Nucleus accumbens (tissue), 56 donors: ENCODE measurements around the gene KAT8.

ENCODE experiments used
- DNase-seq, 56 donors: peaks; one replicate each; lab custom pipeline; 2025; lab: John Stamatoyannopoulos, UW

The KAT8 gene

DNA sequence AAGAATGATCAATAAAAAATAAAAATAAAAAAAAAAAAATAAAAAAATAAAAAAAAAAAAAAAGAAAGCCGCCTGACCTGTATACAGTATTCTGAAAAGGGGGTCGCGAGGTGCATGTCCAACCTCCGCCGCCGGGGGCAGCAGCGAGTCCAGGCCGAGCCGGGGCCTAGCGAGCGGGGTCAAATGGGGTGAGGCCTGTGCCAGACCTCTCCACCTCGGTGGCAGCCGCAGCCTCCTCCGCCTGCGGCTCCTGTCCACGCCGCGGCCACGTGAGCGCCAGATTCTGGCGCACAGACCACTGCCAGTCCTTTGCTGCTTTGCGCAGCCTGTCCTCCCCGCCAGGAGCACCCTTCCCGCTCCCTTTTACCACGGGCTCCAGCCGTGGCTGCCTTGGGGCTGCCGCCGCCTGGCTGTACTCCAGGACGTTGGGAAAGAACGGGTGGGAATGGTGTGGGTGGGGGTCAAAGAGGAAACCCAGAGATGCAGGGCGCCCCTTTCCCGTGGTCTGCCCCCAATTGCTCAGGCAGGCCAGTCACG, 11.7 kb upstream of the KAT8 start:
- peak in 46 of 56 donors; percentile 13 to 83 (median 56) for DNase-seq

DNA sequence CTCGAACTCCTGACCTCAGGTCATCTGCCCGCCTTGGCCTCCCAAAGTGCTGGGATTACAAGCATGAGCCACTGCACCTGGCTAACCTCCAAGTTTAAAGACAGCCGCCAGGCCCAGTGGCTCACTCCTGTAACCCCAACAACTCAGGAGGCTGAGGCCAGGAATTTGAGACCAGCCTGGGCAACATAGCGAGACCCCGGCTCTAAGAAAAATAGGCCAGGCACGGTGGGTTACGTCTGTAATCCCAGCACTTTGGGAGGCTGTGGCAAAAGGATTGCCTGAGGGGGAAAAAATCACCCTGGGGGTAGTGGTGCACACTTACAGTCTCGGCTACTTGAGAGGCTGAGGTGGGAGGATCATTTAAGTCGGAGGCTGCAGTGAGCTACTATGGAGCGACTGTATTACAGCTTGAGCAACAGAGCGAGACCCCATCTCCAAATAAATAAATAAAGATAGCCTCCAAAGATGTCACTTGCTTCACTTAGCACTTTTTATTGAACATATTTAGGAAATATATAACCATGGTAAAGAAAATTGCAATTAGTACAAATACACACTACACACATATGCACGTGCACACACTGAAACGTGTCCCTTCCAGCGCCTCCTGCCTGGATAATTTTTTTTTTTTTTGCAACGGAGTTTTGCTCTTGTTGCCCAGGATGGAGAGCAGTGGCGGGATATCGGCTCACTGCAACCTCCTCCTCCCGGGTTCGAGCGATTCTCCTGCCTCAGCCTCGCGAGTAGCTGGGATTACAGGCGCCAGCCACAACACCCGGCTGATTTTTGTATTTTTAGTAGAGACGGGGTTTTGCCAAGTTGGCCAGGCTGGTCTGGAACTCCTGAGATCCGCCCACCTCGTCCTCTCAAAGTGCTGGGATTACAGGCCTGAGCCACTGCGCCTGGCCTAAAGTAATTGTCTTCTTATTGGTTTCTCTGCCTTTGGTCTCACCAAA, 10.7 kb upstream of the KAT8 start:
- no peak for DNase-seq

DNA sequence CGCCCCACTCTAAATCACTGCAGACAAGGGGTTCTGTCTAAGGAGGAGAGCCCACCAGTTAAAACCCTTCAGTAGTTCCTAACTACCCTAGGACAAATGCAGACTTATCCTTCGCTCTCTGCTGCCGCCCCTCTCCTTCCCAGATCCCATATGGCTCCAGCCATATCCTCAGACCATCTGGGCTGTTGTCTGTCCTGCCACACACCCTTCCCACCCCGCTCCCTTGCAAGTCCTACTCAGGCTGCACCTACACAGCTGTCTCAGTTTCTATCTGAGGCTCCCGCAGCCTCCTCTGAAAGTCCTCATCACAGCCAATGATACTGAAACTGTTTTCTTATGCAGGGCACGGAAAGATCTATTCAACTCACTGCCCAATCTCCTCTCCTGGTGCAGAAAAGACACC, 10.0 kb upstream of the KAT8 start:
- DNase-seq = no peak

DNA sequence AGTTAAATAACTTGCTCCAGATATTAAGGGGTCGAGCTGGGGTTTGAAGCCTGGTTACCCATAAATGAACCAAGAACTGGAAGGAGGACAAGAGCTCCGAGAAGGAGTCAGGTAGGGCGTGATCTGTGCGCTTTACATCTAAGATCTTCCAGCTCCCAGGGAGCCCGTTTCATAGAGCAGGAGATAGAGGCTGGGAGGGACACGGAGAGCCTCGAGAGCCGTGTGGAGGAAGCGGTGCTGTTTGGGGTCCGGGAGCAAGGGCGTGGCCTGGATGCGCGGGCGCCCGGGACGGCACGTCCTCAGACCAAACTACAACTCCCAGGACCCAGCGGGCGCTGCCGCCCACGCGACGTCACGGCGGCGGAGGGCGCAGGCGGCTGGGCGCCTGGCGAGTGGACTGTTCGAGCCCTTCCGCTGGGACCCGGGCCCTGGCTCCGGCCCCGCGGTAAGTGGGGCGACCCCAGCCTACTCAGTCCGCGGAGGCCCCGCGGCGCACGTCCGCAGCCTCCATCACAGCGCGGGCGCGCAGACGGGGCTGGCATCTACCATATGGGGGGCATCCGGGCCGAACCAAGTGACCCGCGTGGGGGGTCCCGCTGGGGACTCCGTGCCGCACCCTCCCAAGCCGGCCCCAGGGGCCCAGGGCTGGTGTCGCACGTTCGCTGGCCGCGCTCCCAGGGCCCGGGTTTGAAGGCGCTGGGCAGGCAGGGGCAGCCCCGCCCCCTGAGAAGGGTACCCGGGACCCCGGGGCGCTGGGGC, 9.2 kb upstream of the KAT8 start, which contains the start of gene BCKDK:
BCKDK (plus strand) TSS at position 352 of the 759 bp plus-strand sequence. CDS start 838 bp downstream, outside the sequence.
- peak in 47 of 56 donors; percentile 17 to 83 (median 52) for DNase-seq

DNA sequence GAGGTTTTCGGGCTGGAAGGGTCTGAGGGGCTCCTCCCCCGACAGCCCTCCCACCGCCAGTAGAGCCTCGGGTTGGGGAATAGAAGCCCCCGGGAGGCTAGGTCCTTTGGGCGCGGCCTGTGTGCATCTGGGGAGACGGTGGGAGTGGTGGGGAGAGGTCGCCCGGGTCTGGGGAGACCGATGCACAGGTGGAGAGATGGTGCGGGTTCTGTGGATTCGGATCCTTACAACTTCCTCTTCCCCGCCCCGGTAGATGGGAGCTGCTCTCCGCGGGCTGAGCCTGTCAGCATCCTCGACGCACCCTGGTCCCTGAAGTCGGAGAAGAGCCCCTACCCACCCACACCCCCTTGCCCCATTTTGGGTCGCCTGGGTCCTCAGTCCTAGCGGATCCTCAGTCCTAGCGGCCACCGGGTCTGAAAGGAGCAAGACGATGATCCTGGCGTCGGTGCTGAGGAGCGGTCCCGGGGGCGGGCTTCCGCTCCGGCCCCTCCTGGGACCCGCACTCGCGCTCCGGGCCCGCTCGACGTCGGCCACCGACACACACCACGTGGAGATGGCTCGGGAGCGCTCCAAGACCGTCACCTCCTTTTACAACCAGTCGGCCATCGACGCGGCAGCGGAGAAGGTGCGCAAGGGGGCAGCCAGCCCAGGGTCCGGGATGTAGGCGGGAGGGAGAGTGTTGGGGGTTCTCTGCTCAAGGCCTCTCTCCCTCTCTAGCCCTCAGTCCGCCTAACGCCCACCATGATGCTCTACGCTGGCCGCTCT, 8.5 kb upstream of the KAT8 start:
- DNase-seq = peak in 1 of 56 donors; percentile 54

DNA sequence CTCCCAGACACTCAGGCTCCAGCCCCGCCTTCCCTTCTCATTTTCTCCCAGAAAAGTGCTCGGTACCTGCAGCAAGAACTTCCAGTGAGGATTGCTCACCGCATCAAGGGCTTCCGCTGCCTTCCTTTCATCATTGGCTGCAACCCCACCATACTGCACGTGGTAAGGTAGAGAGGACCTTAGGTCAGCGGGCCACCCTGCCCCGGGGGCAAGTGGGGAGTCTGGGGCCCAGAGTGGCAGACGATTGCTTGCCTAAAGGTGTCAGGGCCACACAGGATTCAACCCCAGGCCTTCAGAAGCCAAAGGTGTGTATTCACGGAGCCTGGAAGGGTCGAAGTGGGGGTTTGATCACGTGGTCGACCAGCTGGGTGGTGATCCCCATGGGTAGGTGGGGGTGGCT, 7.8 kb upstream of the KAT8 start:
- no peak for DNase-seq

DNA sequence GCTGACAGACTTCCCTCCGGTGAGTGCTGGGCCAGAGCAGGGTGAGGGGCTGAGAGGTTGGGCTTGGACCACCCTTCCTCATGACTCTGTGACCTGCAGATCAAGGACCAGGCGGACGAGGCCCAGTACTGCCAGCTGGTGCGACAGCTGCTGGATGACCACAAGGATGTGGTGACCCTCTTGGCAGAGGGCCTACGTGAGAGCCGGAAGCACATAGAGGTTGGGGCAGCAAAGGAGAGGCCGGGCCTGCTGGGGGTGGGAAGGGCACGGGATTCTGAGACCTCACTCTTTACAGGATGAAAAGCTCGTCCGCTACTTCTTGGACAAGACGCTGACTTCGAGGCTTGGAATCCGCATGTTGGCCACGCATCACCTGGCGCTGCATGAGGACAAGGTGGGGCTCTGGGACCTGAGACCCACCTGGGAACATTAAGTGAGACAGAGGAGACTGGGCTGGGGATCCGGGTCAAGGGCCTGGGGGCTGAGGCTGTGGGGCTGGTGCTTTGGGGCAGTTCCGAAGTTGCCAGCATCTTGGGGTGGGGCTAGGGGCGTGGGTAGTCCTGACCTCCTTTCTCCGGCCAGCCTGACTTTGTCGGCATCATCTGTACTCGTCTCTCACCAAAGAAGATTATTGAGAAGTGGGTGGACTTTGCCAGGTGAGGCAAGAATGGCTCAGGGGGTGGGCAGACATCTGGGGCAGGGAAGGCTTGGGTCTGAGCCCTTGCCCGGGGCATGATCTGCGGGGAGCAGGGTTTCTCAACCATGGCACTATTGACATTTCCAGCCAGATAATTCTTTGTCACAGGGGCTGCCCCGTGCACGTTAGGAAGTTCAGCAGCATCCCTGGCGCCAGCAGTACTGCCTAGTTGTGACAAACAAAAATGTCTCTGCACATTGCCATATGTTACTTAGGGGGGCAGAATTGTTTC, 7.1 kb upstream of the KAT8 start:
- no peak for DNase-seq

DNA sequence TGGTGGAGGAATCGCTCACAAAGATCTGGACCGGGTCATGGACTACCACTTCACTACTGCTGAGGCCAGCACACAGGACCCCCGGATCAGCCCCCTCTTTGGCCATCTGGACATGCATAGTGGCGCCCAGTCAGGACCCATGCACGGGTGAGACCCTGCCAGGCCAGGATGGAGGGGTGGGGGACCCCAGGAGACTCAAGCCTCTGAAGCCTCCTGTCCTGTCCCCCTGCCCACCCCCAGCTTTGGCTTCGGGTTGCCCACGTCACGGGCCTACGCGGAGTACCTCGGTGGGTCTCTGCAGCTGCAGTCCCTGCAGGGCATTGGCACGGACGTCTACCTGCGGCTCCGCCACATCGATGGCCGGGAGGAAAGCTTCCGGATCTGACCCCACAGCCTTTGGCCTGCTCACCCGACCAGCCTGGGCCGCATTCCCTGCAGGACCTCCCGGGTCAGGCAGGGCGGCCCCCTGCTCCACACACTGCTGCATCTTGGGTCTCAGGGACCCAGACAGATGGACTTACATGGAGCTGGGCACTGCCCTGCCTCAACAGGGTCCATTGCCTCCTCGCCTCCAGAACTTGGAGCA, 5.5 kb upstream of the KAT8 start:
- no peak for DNase-seq

DNA sequence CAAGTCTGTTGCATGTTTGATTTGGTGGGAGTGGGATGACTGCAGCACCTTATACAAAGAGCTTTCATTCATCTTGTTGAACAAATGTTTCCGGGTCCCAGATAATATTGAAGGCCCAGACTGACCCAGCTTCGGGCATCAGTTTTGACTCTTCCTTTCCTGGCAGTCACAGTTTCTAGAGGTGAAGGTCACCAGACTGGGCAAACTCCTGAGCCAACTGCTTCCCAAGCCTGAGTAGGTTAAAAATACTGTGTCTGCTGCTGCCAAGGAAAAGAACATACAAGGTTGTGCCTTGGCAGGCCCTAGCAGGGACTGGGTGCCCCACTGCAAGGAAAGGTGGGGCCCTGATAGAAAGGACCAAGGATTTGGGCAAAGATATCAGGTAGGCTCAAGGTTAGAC, 4.8 kb upstream of the KAT8 start:
- DNase-seq = no peak

DNA sequence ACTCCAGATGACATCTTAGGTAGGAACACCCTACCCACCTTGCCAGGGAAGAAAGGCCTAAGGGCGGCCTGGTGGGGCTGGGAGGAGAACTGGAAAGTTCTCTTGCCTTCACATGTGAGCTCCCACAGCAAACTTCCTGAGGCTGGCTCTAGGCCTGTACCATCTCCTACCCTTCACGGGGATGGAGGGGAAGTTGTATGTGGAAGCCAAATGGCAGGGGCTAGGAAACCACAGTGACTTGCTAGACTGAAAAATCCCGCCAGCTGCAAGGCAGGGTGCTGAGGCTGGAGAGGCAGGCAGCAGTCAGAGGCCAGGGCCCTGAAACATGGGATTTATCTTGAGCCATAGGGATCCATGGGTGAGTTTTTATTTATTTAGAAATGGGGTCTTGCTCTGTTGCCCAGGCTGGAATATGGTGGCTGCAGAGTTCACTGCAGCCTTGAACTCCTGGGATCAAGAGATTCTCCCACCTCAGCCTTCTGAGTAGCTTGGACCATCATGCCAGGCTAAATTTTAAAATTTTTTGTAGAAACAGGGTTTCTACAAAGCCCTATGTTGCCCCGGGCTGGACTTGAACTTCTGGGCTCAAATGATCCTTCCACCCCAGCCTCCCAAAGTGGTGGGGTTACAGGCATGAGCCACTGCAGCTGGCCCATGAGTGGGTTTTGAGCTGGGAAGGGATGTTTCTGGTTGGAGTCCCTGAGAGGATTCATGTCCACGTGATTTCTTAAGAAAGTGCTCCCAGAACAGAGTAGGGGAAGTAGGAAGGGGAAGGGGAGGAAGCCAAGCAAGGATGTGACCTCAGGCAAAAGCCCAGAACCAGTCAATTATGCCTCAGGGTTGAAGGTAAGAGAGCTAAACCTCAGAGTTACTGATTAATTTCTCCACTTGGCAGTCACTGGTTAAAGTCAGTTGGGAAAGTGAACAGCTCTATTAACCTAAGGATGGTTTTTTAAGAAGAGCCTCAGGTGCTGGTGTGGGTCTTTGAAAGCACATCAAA, 4.0 kb upstream of the KAT8 start:
- no peak for DNase-seq

DNA sequence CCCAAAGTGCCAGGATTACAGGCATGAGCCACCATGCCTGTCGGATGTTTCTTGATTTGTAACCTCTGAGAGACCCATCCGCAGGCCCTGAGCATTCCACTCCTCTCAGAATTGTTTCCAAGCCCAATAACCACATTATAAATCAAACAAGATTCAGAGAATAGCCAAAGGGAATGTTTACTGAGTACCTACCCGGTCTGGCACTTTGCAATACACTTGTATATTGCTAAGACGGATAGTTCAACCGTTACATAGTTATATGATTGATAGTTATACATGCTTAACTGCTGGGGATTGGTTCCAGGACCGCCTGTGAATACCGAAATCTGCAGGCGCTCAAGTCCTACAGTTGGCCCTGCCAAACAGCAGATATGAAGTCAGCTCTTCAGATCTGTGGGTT, 3.0 kb upstream of the KAT8 start:
- no peak for DNase-seq

DNA sequence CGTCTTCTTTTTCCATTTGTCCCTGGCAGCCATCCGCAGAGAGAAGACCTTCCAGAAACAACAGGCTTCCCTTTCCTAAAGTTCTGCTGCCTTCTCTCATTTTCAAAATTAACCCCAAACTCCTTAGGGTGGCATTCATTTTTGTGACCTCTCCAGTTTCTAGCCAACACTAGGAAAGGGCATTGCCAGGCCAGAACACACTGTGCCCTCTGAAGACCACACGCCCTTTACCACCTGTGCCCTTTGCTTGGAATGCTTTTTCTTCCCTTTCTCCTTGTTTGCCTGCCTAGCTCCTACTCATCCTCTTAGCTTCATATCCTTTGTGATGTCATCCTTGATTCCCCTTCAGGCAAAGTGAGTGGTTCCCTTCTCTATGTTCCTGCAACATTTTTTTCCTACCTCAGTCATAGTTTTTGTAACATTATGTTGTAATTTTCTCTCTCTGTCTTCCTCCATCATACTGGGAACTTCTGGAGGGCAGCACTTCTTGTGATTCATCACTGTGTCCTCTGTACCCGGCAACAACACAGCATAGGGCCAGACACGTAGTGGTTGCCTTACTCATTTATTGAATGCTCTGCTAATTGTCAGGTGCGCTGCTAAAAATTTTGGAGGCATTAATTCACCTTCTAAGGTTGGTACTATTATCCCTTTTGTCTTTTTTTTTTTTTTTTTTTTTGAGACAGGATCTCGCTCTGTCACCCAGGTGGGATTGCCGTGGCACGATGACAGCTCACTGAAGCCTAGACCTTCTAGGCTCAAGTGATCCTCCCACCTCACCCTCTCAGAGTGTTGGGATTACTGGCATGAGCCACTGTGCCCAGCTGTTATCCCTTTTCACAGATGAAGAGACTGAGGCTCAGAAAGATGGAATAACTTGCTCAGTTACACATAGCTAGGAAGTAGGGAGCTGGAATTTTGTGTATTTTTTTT, 1.0 kb downstream of the KAT8 start:
- no peak for DNase-seq

DNA sequence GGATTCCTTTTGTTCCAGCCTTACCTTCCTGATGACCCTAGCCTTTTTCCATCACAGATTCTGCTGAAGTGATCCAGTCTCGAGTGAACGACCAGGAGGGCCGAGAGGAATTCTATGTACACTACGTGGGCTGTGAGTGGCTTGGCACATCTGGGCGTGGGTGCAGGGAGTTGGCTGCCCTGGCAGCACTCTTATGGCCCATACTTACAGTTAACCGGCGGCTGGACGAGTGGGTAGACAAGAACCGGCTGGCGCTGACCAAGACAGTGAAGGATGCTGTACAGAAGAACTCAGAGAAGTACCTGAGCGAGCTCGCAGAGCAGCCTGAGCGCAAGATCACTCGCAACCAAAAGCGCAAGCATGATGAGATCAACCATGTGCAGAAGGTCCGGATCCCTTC, 2.7 kb downstream of the KAT8 start:
- no peak for DNase-seq

DNA sequence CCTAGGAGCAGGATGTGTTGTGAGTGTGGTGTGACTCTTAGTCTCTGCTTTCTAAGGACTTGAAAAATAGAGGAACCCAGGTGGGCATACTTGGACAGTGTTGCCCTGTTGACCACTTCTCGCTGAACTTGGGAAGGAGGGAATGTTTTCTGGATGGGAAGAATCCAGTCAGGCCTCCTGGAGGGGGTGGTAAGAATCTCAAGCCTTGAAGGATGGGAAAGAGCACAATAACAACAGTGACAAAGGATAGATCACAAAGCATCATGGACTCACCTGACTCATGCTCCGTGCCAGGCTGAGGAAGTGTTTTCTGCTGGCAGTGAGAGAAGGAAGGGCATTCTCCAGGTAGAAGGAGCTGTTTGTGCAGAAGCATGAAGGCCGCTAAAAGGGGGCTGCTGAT, 8.4 kb downstream of the KAT8 start:
- DNase-seq = no peak

DNA sequence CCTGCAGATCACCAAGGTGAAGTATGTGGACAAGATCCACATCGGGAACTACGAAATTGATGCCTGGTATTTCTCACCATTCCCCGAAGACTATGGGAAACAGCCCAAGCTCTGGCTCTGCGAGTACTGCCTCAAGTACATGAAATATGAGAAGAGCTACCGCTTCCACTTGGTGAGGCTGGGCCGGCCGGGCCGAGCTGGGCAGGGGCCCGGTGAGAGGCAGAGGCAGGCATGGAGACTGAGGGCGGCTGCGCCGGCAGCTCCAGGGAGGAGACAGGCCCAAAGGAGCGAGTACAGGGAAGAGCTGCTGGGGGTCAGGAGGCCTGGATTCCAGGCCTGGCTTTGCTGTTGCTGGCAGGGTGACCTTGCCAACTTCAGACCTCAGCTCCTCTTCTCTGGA, 9.7 kb downstream of the KAT8 start:
- no peak for DNase-seq

DNA sequence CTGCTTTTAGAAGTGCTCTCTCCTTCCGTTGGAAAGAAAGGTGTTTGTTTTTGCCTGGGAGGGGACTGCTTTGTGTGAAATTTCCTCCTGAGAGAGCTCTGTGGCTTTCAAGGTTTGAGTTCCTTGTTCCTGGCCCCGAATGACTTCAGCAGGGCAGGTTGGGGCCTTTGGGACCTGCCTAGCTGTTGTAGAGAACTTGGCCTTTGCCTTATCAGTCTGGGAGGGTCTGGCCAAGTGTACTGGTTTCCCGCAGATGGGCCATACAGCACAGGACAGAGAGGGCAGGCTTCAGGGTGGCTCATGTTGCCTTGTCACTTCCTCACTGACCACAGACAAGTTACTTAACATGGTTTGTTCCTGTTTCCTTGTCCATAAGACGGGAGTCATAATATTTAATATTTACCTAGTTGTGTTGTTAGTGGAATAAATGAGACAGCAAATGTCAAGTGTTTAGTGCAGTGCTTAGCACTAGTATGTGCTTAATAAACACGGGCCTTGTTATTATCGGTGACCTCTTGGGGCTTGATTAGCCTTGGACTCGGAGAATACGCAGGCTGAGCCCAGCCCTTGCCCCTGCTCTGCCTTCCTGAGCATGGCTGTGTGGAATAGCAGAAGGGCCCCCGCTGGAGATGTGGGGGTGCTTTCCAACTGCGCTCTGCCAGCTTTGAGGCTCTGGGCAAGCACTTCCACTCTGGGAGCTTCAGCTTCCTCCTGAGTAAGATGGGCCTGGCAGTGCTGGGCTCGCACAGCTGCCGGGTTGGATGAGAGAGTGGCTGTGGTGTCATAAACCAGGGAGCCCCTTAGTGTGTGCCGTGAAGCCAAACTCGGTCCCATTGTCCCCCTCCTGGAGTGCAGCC, 11.5 kb downstream of the KAT8 start:
- DNase-seq = peak in 23 of 56 donors; percentile 10 to 50 (median 32)
